ENCODE results near the gene SHROOM2. TPM values are rescaled to one million over a fixed set of nuclear protein-coding genes. Genes with fewer than 3 reads are reported as not detected.

SHROOM2 gene
- total RNA-seq, 1 experiment from 2014 or later = 13.9 TPM

- Histone ChIP-seq H3K9ac (ENCODE audit: extremely low read depth, insufficient read length, low read length) (no peak overlapping the region), H3K4ac (ENCODE audit: low read depth, low read length) (no peak overlapping the region), H3K18ac (ENCODE audit: insufficient read length, low read depth, low read length) (no peak overlapping the region), H3K23ac (ENCODE audit: insufficient read length, low read depth, low read length) (no peak overlapping the region), H4K20me1 (ENCODE audit: control insufficient read depth, insufficient read depth, insufficient read length) (peaks cover 2% of the 10 kb centered on the region), H3K27me3 (ENCODE audit: insufficient read depth, low read length) (no peaks in the 10 kb centered on the region), H3K14ac (ENCODE audit: insufficient read depth, low read length) (no peak overlapping the region), H2BK120ac (ENCODE audit: low read depth, low read length, poor library complexity, severe bottlenecking) (no peak overlapping the region), H3T11ph (ENCODE audit: low read length) (no peak overlapping the region), H4K91ac (ENCODE audit: insufficient read length, low read depth, low read length) (no peak overlapping the region), H3K27ac (ENCODE audit: insufficient read length, low read depth, low read length) (no peak overlapping the region), H2BK5ac (ENCODE audit: insufficient read length, low read length) (no peak overlapping the region), H3K4me1 (ENCODE audit: insufficient read depth, low read length) (no peaks in the 10 kb centered on the region), H2AK5ac (ENCODE audit: insufficient read length, low read length) (no peak overlapping the region), H3K79me2 (ENCODE audit: insufficient read depth, low read length) (no peaks in the 10 kb centered on the region), H2AFZ (ENCODE audit: low read length) (no peak overlapping the region), H3K9me3 (ENCODE audit: control insufficient read depth, low read depth, low read length) (peaks cover 8% of the 10 kb centered on the region), H3K4me2 (ENCODE audit: insufficient read depth, insufficient read length, low read length) (no peak overlapping the region), H4K5ac (ENCODE audit: insufficient read length, low read depth, low read length) (no peak overlapping the region), H3K23me2 (ENCODE audit: insufficient read length, low read depth, low read length, poor library complexity, severe bottlenecking) (no peaks in the 10 kb centered on the region), H4K8ac (replicated peaks; ENCODE audit: insufficient read length, low read depth, low read length) (no peak overlapping the region), H3K79me1 (ENCODE audit: insufficient read depth, low read depth, low read length, poor library complexity, severe bottlenecking) (no peaks in the 10 kb centered on the region), H2BK12ac (ENCODE audit: insufficient read length, low read depth, low read length) (no peak overlapping the region), H3K56ac (ENCODE audit: insufficient read length, low read depth, low read length) (no peak overlapping the region), H2BK20ac (ENCODE audit: low read depth, low read length, poor library complexity, severe bottlenecking) (no peak overlapping the region), H2BK15ac (ENCODE audit: low read depth, low read length) (no peak overlapping the region)
- no peak for DNase-seq
- peaks cover 53 to 55% of the 10 kb centered on the region in 2 experiments for H3K9me3 Mint-ChIP-seq
- no CpG with 5 or more reads among the region's 1 CpG for WGBS (ENCODE audit: extremely low coverage, insufficient read length, low lambda C conversion rate)
- H3K27me3 Mint-ChIP-seq (ENCODE audit: low read depth) = no peaks in the 10 kb centered on the region
- no peak overlapping the region for H3K4me3 Mint-ChIP-seq
- no peak overlapping the region for H3K27ac Mint-ChIP-seq
- no peaks in the 10 kb centered on the region for H3K4me1 Mint-ChIP-seq
- TF ChIP-seq CTCF (conservative IDR thresholded peaks at IDR 0.05) = no peak
- H3K36me3 Mint-ChIP-seq (ENCODE audit: insufficient read depth in 1 of 3, low read depth in 3 of 3) = peaks cover 42 to 59% (median 45%) of the 10 kb centered on the region in 3 experiments
Measured at GRCh38 chrX:9952300-9952699, 166.1 kb downstream of the SHROOM2 start.
